Ammon's horn (tissue), 1 donor: ENCODE measurements around the gene GBF1.
A peak's percentile ranks its signal among the peaks of the same experiment; 100 is the strongest.
"Not testable (repeated sequence)": the region's sequence is repeated elsewhere in the genome, so short reads cannot be mapped to it uniquely, and the experiment has no call there.

Experiments
- DNase-seq: peaks from one replicate; pipeline ENCODE4 v3.0.0-alpha.2; 2016; ENCODE audit warnings: low spot score

GBF1 gene

DNA sequence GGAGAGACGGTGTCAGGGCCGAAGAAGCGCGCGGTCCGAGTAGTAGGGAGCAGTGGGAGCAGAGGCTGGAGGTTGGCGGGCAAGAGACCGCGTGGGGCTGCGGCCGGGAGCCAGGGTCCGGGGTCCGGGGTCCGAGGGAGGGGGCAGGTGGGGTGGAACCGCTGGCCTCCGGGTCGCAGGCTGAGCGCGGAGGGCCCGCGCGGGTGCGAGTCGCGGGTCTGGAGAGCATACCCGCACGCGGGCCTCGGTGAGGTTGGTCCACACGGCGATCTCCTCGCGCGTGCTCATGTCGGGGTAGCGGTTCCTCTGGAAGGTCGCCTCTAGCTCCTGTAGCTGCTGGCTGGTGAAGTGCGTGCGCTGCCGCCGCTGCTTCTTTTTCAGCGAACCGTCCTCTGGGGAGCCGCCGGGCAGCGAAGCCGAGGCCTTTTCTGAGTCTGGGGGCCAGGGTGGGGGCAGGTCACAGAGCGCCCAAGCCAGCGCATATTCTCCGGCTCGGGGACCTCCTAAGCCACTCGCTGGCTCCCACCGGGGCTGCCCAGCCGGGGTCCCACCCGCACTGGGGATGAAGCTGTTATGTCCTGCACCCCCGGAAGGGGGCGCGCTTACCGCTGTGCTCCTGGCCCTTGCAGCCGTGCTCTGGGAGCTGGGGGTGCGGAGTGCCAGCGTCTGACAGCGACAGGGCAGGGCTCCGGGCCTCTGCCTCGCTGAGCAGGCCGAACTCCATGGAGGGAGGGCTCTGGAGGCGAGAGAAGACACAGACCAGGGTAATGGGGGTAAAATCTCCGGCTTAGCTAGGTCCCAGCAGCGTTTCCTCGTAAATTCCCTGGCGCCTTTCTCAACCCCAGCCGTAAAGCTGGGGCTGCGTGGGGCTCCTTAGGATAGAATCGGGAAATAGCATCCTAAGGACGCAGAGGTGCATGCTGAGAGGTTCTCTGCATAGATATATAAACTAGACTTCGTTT, 13.7 kb upstream of the GBF1 start:
- DNase-seq, result no peak

GRCh38 chr10:102233997-102234396, 11.3 kb upstream of the GBF1 start:
- no peak for DNase-seq

DNA sequence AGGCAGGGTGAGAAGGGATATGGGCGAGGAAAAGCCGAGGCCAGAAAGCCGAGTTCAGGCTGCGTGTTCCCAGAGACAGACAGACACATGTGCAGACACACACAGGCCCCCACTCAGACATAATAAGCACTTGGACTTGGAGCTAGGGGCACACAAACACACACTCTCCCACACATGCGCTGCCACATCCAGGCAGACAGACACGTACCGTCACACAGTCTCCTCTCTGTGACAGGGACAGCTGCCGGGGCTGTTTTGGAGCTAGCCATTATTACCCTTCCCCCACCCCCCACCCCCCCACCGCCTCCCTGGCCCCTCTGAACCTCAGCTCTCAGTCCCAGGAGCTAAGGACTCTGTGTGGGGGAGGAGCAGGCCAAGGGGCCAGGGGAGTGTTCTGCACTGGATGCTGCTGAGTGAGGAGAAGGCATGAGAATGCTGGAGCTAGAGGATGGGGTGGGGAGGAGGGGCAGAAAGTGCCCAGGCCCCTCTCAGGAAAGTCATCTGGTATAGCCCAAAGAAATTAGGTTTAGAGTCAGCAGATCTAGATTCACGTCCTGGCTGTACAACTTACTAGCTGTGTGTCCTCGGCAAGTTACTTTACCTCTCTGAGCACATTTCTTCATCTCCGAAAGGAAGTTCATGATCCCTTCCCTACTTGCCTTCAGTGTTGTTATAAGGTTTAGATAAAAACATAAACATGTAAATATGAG, 10.3 kb upstream of the GBF1 start:
- DNase-seq, result no peak

GRCh38 chr10:102235598-102235920, 9.8 kb upstream of the GBF1 start:
- no peak for DNase-seq

DNA sequence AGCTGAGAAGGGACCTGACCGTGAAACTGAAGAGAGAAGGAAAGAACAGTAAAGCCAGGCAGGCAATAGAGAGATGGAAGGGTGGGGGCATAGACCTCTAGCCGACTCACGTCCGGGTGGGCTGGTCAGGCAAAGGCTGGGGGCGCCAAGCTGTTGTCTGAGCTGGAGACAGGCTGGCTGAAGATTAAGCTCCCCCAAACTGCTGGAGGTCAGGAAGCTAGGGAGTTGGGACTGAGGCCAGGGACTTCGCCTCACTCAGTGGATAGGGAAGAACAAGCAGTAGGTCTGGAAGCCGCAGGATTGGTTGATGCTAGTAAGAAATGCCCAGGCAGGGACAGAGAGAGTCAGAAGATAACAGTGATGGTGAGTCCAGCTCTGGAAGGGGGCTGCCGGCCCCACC, 9.3 kb upstream of the GBF1 start:
- DNase-seq, result no peak

DNA sequence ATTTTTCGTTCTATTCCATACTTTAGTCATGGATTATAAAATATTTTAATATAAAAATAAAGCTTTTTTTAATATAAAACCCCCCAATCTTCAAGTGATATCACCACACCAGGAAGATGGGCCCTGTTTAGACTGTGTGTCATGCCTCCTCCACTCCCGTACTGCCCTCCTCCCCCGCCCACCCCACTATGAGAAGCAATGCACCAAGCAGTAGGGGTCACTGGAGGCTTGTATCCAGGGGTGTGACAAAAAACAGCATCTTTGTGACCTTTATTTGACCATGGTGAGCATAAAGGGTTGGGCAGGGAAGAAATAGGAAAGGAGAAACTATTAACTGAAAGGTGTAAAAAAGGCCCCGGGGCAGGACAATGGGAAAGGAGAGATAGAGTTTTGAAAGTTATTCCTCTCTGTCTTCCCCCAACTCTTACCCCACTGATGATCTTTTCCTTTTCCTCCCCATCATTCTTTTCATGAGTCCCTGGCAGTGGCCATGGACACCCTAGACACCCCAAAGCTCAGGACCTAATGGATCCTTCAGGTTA, 7.5 kb upstream of the GBF1 start:
- no peak for DNase-seq

DNA sequence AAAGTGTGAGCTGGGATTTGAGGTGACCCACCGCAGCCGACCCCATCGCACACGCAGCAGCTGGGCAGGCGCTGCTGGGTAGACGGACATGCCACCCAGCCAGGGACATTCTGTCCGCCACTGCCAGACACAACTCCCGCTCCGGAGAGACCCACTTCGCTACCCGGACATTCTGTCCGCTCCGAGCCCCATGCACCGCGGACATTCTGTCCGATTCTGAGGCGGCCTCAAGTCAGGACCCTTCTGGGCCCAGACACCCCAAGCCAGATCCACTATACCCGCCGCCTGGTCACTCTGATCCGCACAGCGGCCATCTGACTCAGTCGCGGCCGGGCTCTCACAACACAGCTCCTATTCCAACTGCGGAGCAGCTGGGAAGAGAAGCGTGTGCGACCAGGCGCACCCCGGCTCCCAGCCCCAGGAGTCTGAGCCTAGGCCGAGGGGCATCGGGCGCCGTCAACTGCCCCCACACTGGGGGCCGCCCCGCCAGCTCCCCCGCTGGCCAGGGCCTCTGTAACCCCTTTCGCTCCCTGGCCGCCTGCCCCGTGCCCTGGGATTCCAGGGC, 4.8 kb upstream of the GBF1 start:
- DNase-seq, result no peak

DNA sequence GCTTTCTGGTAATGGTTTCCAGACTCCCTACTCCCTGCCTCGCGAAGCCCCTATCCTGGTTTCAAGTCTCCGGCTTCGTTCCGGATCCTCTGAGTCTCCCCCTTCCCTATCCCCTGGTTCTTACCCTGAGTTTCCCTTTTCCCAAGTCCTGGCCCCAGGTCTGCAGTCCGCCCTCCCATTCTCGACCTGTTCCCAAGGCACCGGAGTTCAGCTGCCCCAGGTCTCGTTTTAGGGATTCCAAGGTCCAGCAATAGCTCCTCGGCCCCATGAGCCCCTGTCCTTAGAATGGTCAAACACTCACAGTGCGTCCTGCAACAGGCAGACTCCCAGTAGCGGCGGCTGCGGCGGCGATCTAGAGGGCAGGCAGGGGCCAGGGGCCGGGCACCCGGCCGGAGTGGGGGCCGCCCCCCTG, 4.3 kb upstream of the GBF1 start:
- no peak for DNase-seq

GRCh38 chr10:102241444-102242117, 3.8 kb upstream of the GBF1 start, which contains the start of gene PITX3:
PITX3 (minus strand) TSS chr10:102241512; CDS start chr10:102232080, 9,432 bp downstream.
- DNase-seq, result peak; percentile 77

- no peak for DNase-seq
Observed at GRCh38 chr10:102242118-102242485, 3.2 kb upstream of the GBF1 start.

- no peak for DNase-seq
Observed at GRCh38 chr10:102243309-102243708, 2.0 kb upstream of the GBF1 start.

- no peak for DNase-seq
Observed at GRCh38 chr10:102245932-102246251, 560 bp downstream of the GBF1 start.

- no peak for DNase-seq
Observed at GRCh38 chr10:102246261-102246660, 929 bp downstream of the GBF1 start.

GRCh38 chr10:102247734-102248133, 2.4 kb downstream of the GBF1 start:
- peak; percentile 19 for DNase-seq

GRCh38 chr10:102252508-102252907, 7.2 kb downstream of the GBF1 start:
- DNase-seq, result not testable (repeated sequence)

DNA sequence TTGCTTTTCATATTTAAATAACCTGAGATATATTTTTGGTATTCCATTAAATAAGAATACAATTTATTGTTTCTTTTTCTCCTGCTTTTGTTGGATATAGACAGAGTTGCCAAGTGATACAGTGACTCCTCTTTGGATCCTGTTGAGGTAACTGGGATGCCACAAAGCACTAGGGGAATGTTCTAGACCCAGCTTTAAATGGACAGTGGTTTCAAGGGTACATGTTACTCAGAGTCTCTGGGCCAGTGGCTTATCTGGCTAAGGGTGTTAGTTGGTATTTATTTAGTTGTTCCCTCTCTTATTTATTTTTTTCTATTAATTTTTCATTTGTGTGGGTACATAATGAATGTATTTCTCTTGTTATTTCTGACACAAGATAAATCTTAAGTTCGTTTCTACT, 9.1 kb downstream of the GBF1 start:
- DNase-seq, result no peak

DNA sequence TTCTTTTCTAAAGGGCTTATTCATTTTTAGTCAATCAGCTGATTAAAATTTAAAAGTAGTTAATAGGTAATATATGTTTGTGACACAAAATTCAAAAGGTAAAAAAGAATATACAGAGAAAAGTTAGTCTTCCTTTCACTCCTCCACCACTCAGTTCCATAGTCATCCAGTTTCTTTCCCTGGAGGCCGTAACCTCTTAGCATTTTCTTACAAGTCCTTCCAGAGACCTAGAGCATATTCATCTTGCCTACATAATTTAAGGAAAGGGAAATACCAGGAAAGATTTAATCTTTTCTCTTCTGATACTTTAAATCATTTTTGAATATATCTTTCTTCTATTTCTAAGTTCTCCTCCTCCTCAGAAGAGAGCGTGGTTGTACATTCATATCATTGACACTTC, 10.1 kb downstream of the GBF1 start:
- no peak for DNase-seq

GRCh38 chr10:102261196-102261595, 15.9 kb downstream of the GBF1 start:
- DNase-seq, result no peak

DNA sequence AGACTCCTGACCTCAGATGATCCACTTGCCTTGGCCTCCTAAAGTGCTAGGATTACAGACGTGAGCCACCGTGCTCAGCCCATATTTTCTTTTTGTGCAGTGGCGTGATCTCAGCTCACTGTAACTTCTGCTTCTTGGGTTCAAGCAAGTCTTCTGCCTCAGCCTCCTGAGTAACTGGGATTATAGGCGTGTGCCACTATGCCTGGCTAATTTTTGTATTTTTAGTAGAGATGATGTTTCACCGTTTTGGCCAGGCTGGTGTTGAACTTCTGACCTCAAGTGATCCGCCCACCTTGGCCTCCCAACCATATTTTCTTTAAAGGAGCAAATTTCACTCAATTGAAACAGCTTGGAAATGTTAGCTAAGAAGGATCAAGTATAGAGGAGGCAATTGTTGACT, 16.5 kb downstream of the GBF1 start:
- no peak for DNase-seq

GRCh38 chr10:102262744-102263370, 17.5 kb downstream of the GBF1 start:
- no peak for DNase-seq

GRCh38 chr10:102264371-102264770, 19.0 kb downstream of the GBF1 start:
- DNase-seq, result no peak

DNA sequence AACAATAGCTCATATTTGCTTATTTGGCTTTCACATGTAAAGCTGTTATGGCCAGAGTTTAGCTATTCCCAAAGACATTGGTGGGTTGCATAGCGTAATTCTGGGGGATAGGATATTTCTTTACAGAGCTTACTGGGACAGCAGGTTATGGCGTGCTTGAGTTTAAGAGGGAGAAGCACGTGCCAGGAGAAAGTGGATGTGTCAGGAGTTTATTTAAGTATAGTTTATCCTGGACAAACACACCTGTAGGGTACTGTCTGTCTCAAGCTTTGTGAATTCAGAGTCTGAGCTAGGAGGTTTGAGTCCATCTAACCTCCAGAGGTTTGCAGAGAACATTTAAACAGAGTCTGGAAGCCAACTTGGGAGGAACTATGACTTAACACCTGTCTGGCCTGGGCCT, 21.3 kb downstream of the GBF1 start:
- DNase-seq, result no peak
